H7 (cell line): ENCODE measurements around the gene PBX1. TPM values are rescaled to one million over a fixed set of nuclear protein-coding genes. Genes with fewer than 3 reads are reported as not detected.

ENCODE experiments used
- DNase-seq: peaks from one replicate; pipeline ENCODE4 v3.0.0; 2012
- H3K27me3 ChIP-seq: 2 replicates; pipeline ENCODE4 v1.6.0; 2011; ENCODE audit warnings: mild to moderate bottlenecking, low read length; ENCODE audit not compliant: control insufficient read depth, insufficient read depth
- H3K36me3 ChIP-seq: replicated peaks from 2 replicates; pipeline ENCODE4 v1.5.1; 2011; ENCODE audit warnings: low read length; ENCODE audit not compliant: control insufficient read depth, insufficient read depth
- H3K4me3 ChIP-seq: 2 replicates; pipeline ENCODE4 v1.5.1; 2011; ENCODE audit warnings: low read depth, mild to moderate bottlenecking, control low read depth, low read length, moderate library complexity; ENCODE audit not compliant: insufficient read depth
- total RNA-seq: library from RNA; depleted of rRNA; stranded (reverse); fragments of >200 nt; shearing (Covaris generic); gene quantifications from 2 replicates; pipeline ENCODE4 v1.2.3, GENCODE V29; 2014

The PBX1 gene
- total RNA-seq, 1 experiment from 2014 or later = 70.5 TPM

- no peak for DNase-seq
- H3K27me3 ChIP-seq = no peaks in the 10 kb centered on the region
- H3K36me3 ChIP-seq = no peaks in the 10 kb centered on the region
- no peak overlapping the region for H3K4me3 ChIP-seq
Measured at GRCh38 chr1:164702664-164703063, 143.7 kb downstream of the PBX1 start.

DNA sequence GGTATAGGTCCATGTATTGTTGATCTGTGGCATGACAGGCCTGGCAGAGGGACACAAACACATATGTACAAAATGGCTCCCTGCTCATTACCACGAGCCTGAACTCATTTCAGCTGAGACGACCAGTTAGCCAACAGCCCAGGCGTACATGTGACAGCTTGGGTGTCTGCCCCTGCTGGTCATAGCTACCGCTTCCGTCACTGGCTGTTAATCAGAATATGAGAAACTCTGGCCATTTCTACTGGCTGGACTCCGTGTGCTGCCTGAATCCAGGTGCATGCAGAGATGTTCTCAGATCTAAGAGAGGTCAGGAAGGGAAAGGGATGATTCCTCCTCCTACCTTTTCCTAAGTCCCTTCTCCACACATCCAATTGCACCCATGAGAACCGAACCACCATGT is 144.5 kb downstream of the PBX1 start:
- H3K36me3 ChIP-seq = no peaks in the 10 kb centered on the region; the same call in 1 of the 2 replicates
- DNase-seq = no peak
- no peak overlapping the region for H3K4me3 ChIP-seq
- H3K27me3 ChIP-seq = no peaks in the 10 kb centered on the region

DNA sequence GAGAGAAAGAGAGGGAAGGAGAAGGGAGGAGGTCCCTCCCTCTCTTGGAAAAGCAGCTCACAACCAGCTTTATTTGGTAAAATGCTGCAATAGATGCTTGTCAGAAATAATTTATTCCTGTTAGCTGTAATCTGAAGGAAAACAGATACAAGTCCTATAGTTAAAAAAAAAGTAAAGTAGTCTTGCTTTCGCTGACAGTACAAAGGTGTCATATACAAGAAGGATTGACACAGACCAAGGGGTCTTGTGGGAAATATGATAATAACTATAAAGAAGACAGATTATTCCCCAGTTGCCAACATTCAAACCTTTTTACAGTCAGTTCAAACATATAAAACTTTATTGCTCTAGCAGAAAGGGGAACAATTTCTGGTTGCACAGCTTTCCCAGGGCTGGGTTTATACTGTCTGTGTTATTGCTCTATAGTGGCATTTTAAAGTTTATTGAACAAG is 145.0 kb downstream of the PBX1 start:
- no peaks in the 10 kb centered on the region; the same call in 1 of the 2 replicates for H3K36me3 ChIP-seq
- no peaks in the 10 kb centered on the region for H3K27me3 ChIP-seq
- no peak overlapping the region for H3K4me3 ChIP-seq
- no peak for DNase-seq

- DNase-seq = peak; percentile 18
- no peak overlapping the region for H3K4me3 ChIP-seq
- no peaks in the 10 kb centered on the region for H3K27me3 ChIP-seq
- H3K36me3 ChIP-seq = no peaks in the 10 kb centered on the region; the same call in 1 of the 2 replicates
Measured at GRCh38 chr1:164704954-164705353, 146.0 kb downstream of the PBX1 start.

- no peaks in the 10 kb centered on the region; the same call in 1 of the 2 replicates for H3K36me3 ChIP-seq
- no peaks in the 10 kb centered on the region for H3K27me3 ChIP-seq
- DNase-seq = no peak
- H3K4me3 ChIP-seq = no peak overlapping the region
Measured at GRCh38 chr1:164706606-164706987, 147.6 kb downstream of the PBX1 start.

- no peak for DNase-seq
Measured at GRCh38 chr1:164707868-164708331, 148.9 kb downstream of the PBX1 start.

GRCh38 chr1:164708596-164708995 is 149.6 kb downstream of the PBX1 start:
- Histone ChIP-seq H3K4me3 (no peak overlapping the region), H3K27me3 (no peaks in the 10 kb centered on the region), H3K36me3 (no peaks in the 10 kb centered on the region; the same call in 1 of the 2 replicates)
- no peak for DNase-seq

More at GRCh38 chr1:164707868-164708331, 148.9 kb downstream of the PBX1 start:
- no peaks in the 10 kb centered on the region for H3K27me3 ChIP-seq
- H3K36me3 ChIP-seq = no peaks in the 10 kb centered on the region; the same call in 1 of the 2 replicates
- no peak overlapping the region for H3K4me3 ChIP-seq

DNA sequence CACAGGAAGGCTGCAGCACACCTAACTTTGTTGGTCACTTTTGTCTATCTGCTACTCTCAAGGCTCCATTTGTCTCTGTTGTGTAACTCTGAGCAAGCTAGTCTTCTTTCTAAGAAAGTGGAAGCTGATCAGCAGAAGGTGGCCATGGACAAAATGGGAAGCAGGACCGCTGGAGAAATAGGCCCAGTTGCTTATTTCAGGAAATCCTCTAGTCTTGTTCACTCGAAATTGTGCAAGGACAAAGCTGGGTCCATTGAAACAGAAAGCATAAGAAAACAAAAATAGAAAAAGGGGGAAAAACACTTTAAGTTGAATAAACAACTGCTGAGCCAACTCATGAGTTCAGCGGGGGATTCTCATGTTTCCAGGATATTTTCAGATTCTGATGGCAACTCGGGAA is 150.1 kb downstream of the PBX1 start:
- no peak overlapping the region for H3K4me3 ChIP-seq
- DNase-seq = no peak

DNA sequence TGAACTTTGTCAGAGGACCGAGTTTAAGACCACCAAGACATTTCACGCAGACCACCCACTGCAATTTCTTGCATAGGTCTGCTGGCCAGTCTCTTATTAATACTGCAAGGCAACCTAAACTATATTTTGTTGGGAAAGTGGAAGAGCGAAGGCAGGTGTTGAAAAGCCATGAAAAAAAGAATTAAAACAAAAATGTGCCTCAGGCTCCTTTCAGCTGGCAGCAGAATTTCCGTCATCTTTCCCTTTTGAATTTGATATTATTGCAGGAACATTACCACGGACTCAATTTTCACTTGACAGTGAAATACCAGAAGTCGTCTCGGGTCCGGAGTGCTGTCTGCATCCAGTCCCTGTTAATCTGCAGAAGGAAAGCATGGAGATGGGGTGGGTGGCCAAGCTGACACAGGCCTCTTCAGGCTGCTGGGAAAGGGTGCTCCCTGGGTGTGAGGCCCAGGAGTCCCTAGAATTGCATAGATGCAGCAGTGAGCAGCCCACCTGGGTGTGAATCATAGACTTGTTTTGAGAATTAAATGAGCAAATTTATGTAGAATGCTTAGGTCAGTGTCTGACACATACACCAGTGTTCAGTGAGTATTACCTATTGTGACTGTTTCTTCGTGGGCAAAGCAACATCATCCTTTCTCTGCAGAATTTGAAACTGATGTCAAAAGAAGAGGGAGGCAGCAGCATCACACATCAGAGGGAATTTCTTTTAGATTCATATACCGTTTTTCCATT is 150.7 kb downstream of the PBX1 start:
- Histone ChIP-seq H3K36me3 (no peaks in the 10 kb centered on the region; the same call in 1 of the 2 replicates), H3K27me3 (no peaks in the 10 kb centered on the region), H3K4me3 (no peak overlapping the region)
- no peak for DNase-seq

More for the DNA sequence above, 150.1 kb downstream of the PBX1 start:
- Histone ChIP-seq H3K36me3 (no peaks in the 10 kb centered on the region; the same call in 1 of the 2 replicates), H3K27me3 (no peaks in the 10 kb centered on the region)

DNA sequence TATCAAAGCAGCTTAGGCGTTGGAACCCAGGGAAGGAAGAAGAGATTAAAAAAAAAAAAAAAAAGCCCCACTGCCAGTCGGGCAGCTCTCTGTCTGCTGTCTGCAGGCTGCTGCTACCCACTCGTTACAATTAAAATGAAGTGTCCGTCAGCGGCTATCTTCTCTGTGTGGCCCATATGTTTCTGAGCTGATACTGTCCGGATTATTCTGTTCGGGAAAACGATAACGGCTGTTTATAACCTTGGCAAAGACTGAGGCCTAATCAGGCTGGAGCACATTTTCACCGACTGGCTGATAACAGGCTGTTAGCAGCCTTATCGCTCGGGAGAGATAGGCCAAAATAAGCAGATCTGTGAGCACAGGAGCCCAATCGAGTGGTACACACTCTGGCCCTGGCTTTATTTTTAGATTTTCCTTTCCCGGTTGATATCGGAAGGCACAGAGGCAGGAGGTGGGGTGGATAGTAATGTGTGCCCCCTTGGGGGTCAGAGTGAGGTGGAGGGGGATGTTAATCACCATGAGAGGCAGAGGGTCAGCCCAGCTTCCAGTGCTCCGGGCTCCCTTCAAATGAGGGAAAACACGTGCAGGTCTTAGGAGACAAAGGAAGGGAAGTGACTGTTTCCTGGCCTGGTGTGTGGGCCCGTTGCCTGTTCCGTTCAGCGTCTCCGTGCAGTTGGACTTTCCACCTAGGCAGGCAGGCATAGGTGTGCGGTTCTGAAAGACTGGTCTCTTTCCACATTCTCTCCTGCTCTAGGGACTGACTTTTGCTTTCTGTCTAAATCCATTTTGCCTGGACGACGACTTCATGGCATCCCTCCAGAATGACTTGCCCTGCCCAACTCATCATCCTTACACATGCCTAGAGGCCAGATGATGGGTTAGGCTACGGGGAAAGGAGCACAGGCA is 153.4 kb downstream of the PBX1 start:
- no peak for DNase-seq
- Histone ChIP-seq H3K36me3 (no peaks in the 10 kb centered on the region; the same call in 1 of the 2 replicates), H3K4me3 (no peak overlapping the region), H3K27me3 (no peaks in the 10 kb centered on the region)

DNA sequence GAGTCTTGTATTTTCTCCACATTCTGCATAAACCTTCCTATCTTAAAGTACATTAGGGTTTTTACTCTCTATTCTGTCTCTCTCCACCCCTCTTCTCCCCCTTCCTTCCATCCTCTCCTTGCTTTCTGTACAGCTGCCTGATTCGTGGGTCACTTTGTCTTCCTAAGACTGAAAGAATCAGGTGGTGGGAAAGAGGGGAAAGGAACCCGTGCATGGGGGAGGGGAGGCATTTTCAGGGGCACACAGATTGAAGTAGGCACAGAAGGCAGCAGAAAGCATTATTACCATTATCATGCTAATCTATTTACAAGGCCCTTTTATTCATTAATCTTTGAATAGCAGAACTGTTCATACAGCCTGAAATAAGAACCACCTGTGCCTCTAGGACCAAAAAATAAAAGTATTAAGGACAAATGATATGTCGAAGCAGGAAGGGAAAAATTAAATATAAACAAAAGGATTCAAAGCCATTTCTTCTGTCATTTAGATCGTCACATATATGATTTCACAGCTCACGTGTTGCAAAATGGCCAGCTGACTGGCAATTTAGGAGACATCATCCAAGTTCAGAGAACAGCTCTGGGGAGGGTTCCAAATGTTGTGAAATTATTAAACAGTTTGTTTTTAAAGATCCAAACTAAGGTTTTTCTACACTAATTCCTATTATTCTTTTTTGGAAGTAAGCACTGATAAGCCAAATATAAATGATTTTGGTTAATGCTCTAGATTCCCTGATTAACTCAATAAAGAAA is 154.6 kb downstream of the PBX1 start:
- no peaks in the 10 kb centered on the region for H3K27me3 ChIP-seq
- H3K4me3 ChIP-seq = no peak overlapping the region
- H3K36me3 ChIP-seq = no peaks in the 10 kb centered on the region
- DNase-seq = no peak

DNA sequence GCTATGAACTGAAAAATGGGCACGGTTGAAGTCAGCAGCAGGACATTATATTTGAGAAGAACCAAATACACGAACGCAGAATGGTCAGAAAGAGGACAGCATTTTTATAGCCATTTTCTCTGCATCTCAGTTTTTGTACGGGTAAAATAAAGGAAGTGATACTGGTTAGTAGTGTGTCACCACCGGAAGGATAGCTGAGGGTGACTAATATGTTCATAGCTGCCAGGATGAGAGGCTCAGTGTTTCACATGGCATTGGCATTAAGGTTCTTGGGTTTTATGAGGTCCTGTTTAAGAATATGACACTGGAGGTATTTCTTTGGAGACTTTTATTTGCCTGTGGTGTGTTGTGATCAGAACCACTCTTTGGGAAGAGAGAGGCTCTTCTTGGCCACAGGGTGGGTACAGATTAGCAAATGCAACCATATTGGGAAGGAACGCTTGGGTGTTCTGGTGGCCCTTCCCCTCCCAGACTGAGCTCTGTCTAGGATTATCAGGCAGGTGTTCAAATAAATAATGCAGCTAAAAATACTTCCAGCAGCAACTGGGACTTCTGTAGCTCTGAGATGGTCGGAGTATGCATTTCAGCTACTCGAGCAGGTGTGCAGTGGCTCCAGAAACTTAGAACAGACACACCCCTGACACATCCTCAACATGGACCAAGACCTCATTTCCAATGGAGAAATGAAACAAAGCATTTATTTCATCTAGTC is 158.2 kb downstream of the PBX1 start:
- H3K4me3 ChIP-seq = no peak overlapping the region
- H3K36me3 ChIP-seq = no peaks in the 10 kb centered on the region
- DNase-seq = no peak
- no peaks in the 10 kb centered on the region for H3K27me3 ChIP-seq

- Histone ChIP-seq H3K27me3 (no peaks in the 10 kb centered on the region), H3K36me3 (no peaks in the 10 kb centered on the region), H3K4me3 (no peak overlapping the region)
- DNase-seq = no peak
Measured at GRCh38 chr1:164718821-164719220, 159.8 kb downstream of the PBX1 start.
